Activated T-helper 1 cell treated with anti-CD3 and anti-CD28 coated beads, Interleukin-12 subunit alpha, Interleukin-12 subunit beta, Interleukin-2, Interleukin-4 antibody, amounts not matched to agents 30 ng/mL and 10 ng/mL and 1 ng/mL, durations not matched to agents 14 hours and 24 hours and 36 hours (primary cell): ENCODE results near the gene UNC5C. TPM values are rescaled to one million over a fixed set of nuclear protein-coding genes. Genes with fewer than 3 reads are reported as not detected.
"Not testable (repeated sequence)": the region's sequence is repeated elsewhere in the genome, so short reads cannot be mapped to it uniquely, and the experiment has no call there.

Source experiments
- DNase-seq: peaks from one replicate; pipeline ENCODE4 v3.0.0; 2021; ENCODE audit warnings: low spot score
- H3K27ac Mint-ChIP-seq: one replicate; pipeline ENCODE4 v1.8.0; 2021; ENCODE audit warnings: mild to moderate bottlenecking, mixed read lengths
- H3K27me3 Mint-ChIP-seq: one replicate; pipeline ENCODE4 v1.8.0; 2022; ENCODE audit warnings: mild to moderate bottlenecking, moderate library complexity, mixed read lengths; ENCODE audit not compliant: insufficient read depth
- H3K36me3 Mint-ChIP-seq: one replicate; pipeline ENCODE4 v1.8.0; 2021; ENCODE audit warnings: low read depth, mixed read lengths
- H3K4me1 Mint-ChIP-seq: one replicate; pipeline ENCODE4 v1.8.0; 2021; ENCODE audit warnings: low read depth, mixed read lengths
- H3K4me3 Mint-ChIP-seq: one replicate; pipeline ENCODE4 v1.8.0; 2021; ENCODE audit warnings: mild to moderate bottlenecking, moderate library complexity, mixed read lengths
- H3K9me3 Mint-ChIP-seq: one replicate; pipeline ENCODE4 v1.8.0; 2021; ENCODE audit warnings: mixed read lengths
- intact Hi-C: fragments of 100-400 bp; cut with micrococcal nuclease; formaldehyde crosslinking; loops from one replicate; pipeline ENCODE4 v1.15.1; 2024
- total RNA-seq: library from RNA; stranded (reverse); gene quantifications from 2 replicates; pipeline ENCODE4 v1.2.3, GENCODE V29; 2022

Gene UNC5C
- total RNA-seq, 1 donor from 2014 or later, result not detected

DNA sequence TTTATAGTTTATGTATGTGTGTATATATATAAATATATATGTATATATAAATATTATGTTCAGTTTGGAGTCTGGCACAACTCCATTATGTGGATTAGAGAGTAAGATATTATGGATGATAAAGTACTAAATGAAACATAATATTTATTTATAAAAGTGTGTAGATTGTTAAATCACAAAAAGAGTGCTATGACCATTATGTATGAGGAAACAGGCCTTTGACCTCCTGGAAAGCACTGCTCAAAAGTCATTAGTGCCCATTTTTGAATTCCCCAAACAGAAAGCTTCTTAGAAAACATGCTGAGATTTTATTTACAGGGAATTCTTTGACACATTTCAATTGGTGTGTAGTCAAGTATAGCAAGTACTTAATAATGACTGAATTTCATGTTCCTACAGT is 391.2 kb downstream of the UNC5C start:
- Mint-ChIP-seq H3K4me3 (no peak overlapping the region), H3K36me3 (no peaks in the 10 kb centered on the region), H3K27me3 (peaks cover 38% of the 10 kb centered on the region), H3K9me3 (no peaks in the 10 kb centered on the region), H3K4me1 (peaks cover 14% of the 10 kb centered on the region), H3K27ac (no peak overlapping the region)
- no peak for DNase-seq
- intact Hi-C loops, result loop anchor here (5.0 kb wide), 2 partner anchors 1195 to 1995 kb away; no protein-coding TSS in a partner anchor

DNA sequence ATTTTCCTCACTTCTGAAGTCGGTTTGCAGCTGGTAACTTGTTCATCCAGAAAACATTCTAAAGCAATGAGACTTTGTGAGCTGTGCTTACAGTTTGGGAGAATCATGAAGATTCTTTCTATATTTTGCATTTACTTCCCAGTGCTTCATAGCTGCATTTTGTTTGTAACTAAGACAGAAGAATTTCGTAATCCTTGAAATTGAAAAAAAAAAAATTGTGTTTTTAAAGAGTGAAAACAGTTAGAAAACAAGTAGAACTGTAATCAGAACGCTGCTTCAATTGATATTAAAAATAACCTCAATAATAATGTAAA is 392.4 kb downstream of the UNC5C start:
- Mint-ChIP-seq H3K27ac (no peak overlapping the region), H3K4me1 (peaks cover 14% of the 10 kb centered on the region), H3K9me3 (no peaks in the 10 kb centered on the region), H3K4me3 (no peak overlapping the region), H3K36me3 (no peaks in the 10 kb centered on the region), H3K27me3 (peaks cover 32% of the 10 kb centered on the region)
- intact Hi-C loops, result loop anchor here (5.0 kb wide), 2 partner anchors 1196 to 1996 kb away; no protein-coding TSS in a partner anchor
- DNase-seq, result no peak

DNA sequence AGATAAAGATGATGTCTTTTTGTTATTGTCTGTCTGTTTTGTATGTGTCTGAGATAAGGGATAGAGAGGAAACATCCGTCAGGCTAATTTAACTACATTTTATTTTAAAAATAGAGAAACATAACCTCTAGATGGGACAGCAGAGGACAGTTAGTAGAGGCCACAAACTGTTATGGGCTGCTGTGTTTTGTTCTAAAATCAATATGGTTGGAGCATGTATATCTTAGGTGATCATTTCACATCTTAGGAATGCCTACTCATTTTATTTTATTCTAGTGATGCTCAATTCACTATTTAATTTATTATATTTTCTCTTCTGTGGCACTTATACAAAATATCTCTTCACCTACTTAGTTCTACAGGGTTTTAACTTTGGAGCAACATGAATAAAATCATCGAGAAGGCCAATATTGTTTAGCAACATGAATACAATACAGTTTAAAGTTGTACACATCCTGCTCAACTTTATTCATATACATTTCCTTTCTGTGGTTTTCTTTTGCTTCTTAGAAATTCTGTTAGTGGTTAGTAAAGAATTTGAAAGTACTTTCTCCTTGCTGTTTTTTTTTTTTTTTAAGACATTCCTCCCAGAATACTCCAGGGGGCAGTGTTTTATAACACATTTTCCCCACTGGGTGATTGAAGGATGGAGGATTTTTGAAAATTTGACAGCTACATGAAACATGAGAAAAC is 392.9 kb downstream of the UNC5C start:
- Mint-ChIP-seq H3K27ac (peak overlapping the region; percentile 77), H3K4me3 (peak overlapping the region; percentile 55), H3K9me3 (no peaks in the 10 kb centered on the region), H3K36me3 (no peaks in the 10 kb centered on the region), H3K27me3 (peaks cover 29% of the 10 kb centered on the region), H3K4me1 (peaks cover 14% of the 10 kb centered on the region)
- intact Hi-C loops, result loop anchor here (5.0 kb wide), 2 partner anchors 1196 to 1996 kb away; no protein-coding TSS in a partner anchor
- no peak for DNase-seq

DNA sequence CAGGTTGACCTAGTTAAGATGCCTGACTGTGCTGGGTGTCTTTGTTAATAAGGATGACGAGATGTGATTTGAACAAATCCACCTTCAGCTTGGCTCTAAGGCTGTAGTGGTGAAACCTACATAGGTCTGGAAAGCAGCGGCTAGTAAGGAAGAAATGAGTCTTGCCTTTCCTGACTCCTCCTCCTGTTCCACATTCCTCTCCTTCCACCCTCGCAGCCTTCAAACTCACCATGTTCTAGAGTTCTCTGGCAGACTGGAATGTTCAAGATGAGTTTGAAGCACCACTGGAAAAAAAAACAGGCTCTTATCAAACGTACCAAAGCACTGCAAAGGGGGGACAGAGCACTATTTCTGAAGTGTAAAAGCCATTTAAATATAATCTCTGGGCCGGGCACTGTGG is 395.6 kb downstream of the UNC5C start:
- no peak overlapping the region for H3K27ac Mint-ChIP-seq
- intact Hi-C loops, result no loop called here
- peaks cover 22% of the 10 kb centered on the region for H3K27me3 Mint-ChIP-seq

GRCh38 chr4:95151255-95151654 is 397.5 kb downstream of the UNC5C start:
- intact Hi-C loops, result no loop called here
- no peaks in the 10 kb centered on the region for H3K9me3 Mint-ChIP-seq
- H3K27me3 Mint-ChIP-seq, result peaks cover 20% of the 10 kb centered on the region
- H3K27ac Mint-ChIP-seq, result no peak overlapping the region
- DNase-seq, result no peak
- H3K4me3 Mint-ChIP-seq, result no peak overlapping the region
- no peaks in the 10 kb centered on the region for H3K36me3 Mint-ChIP-seq
- peaks cover 13% of the 10 kb centered on the region for H3K4me1 Mint-ChIP-seq

More for the DNA sequence above, 395.6 kb downstream of the UNC5C start:
- no peak overlapping the region for H3K4me3 Mint-ChIP-seq
- no peaks in the 10 kb centered on the region for H3K9me3 Mint-ChIP-seq
- no peaks in the 10 kb centered on the region for H3K36me3 Mint-ChIP-seq
- DNase-seq, result no peak
- H3K4me1 Mint-ChIP-seq, result peaks cover 14% of the 10 kb centered on the region

- Mint-ChIP-seq H3K27ac (no peak overlapping the region), H3K4me3 (no peak overlapping the region), H3K27me3 (peaks cover 22% of the 10 kb centered on the region), H3K9me3 (no peaks in the 10 kb centered on the region), H3K4me1 (no peaks in the 10 kb centered on the region), H3K36me3 (no peaks in the 10 kb centered on the region)
- intact Hi-C loops, result no loop called here
- DNase-seq, result no peak
These were observed 405.8 kb downstream of the UNC5C start for GRCh38 chr4:95142932-95143331.

DNA sequence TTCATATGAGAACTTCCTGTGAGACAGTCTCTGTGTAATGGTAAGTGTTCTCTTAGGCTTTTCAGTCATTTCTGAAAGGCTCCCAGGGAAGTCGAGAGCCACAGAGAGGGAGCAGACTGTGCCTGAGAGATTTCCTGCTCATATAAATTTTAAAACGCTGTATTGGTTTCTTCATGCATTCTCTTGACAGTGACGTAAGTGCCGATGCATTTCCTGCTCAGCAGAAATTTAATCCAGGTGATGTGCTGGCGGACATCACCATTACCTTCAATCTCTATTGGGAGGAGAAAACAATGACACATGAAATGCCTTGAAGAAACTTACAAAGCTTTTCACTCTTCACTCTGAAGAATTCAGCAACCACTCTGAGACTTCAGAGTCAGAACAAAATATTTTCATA is 407.4 kb downstream of the UNC5C start:
- no peaks in the 10 kb centered on the region for H3K4me1 Mint-ChIP-seq
- no peak for DNase-seq
- peaks cover 22% of the 10 kb centered on the region for H3K27me3 Mint-ChIP-seq
- no peak overlapping the region for H3K27ac Mint-ChIP-seq
- H3K4me3 Mint-ChIP-seq, result no peak overlapping the region
- no peaks in the 10 kb centered on the region for H3K36me3 Mint-ChIP-seq
- intact Hi-C loops, result no loop called here
- no peaks in the 10 kb centered on the region for H3K9me3 Mint-ChIP-seq

- H3K9me3 Mint-ChIP-seq, intact Hi-C loops, H3K36me3 Mint-ChIP-seq, H3K4me3 Mint-ChIP-seq, H3K4me1 Mint-ChIP-seq, H3K27ac Mint-ChIP-seq, DNase-seq: not testable (repeated sequence)
- H3K27me3 Mint-ChIP-seq, result peaks cover 15% of the 10 kb centered on the region
These were observed 409.3 kb downstream of the UNC5C start for GRCh38 chr4:95139424-95139823.

DNA sequence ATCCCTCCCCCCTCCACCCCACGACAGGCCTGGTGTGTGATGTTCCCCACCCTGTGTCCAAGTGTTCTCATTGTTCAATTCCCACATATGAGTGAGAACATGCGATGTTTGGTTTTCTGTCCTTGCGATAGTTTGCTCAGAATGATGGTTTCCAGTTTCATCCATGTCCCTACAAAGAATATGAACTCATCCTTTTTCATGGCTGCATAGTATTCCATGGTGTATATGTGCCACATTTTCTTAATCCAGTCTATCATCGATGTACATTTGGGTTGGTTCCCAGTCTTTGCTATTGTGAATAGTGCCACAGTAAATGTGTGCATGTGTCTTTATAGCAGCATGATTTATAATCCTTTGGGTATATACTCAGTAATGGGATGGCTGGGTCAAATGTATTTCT is 414.8 kb downstream of the UNC5C start:
- H3K9me3 Mint-ChIP-seq, intact Hi-C loops, H3K4me3 Mint-ChIP-seq, H3K27me3 Mint-ChIP-seq, H3K27ac Mint-ChIP-seq, H3K4me1 Mint-ChIP-seq, DNase-seq, H3K36me3 Mint-ChIP-seq: not testable (repeated sequence)

GRCh38 chr4:95129821-95130311 is 418.9 kb downstream of the UNC5C start:
- Mint-ChIP-seq H3K27ac (no peak overlapping the region), H3K27me3 (peaks cover 11% of the 10 kb centered on the region), H3K4me3 (no peak overlapping the region), H3K36me3 (no peaks in the 10 kb centered on the region), H3K4me1 (peaks cover 6% of the 10 kb centered on the region), H3K9me3 (no peaks in the 10 kb centered on the region)
- intact Hi-C loops, result no loop called here
- DNase-seq, result no peak

DNA sequence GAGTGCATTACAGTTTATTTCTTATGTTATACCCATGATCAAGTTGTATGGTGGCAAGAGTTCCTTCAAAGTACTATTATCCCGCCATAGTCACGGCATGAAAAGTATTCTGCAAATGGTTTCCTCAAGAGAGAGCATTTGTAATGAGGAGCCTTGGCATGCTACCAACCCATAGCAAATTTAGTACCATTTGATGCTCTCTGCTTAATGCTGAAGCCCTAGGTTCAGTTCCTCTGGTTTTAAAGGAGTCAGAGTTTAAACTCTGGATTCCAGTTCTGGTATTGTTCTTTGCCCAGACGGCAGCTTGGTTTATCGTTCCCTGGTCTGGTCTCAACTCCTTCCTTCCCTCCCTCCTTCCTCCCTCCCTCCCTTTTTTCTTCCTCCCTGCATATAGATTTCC is 419.7 kb downstream of the UNC5C start:
- no peaks in the 10 kb centered on the region for H3K9me3 Mint-ChIP-seq
- intact Hi-C loops, result no loop called here
- no peak overlapping the region for H3K27ac Mint-ChIP-seq

GRCh38 chr4:95124906-95125504 is 423.8 kb downstream of the UNC5C start:
- Mint-ChIP-seq H3K36me3 (no peaks in the 10 kb centered on the region), H3K9me3 (no peaks in the 10 kb centered on the region), H3K27ac (no peak overlapping the region), H3K4me1 (peaks cover 6% of the 10 kb centered on the region), H3K27me3 (peaks cover 5% of the 10 kb centered on the region), H3K4me3 (no peak overlapping the region)
- DNase-seq, result no peak
- intact Hi-C loops, result loop anchor here (2.0 kb wide), 1 partner anchor 504 kb away; no protein-coding TSS in a partner anchor

More for the DNA sequence above, 419.7 kb downstream of the UNC5C start:
- peaks cover 6% of the 10 kb centered on the region for H3K4me1 Mint-ChIP-seq
- no peak overlapping the region for H3K4me3 Mint-ChIP-seq
- no peak for DNase-seq
- H3K36me3 Mint-ChIP-seq, result no peaks in the 10 kb centered on the region
- peaks cover 11% of the 10 kb centered on the region for H3K27me3 Mint-ChIP-seq

DNA sequence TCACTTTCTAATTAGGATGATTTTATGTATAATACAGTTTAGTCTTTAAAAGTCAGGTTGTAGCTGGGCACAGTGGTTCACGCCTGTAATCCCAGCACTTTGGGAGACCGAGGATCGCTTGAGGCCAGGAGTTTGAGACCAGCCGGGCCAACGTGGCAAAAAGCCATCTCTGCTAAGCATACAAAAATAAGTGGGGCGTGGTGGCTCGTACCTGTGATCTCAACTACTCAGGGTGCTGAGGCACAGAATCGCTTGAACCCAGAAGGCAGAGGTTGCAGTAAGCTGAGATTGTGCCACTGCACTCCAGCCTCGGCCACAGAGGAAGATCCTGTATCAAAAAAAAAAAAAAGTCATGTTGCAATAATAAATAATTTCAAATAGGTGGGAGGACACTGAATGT is 426.8 kb downstream of the UNC5C start:
- no peak overlapping the region for H3K27ac Mint-ChIP-seq
- no peak for DNase-seq
- H3K27me3 Mint-ChIP-seq, result no peaks in the 10 kb centered on the region
- H3K9me3 Mint-ChIP-seq, result no peaks in the 10 kb centered on the region
- intact Hi-C loops, result no loop called here
- H3K4me1 Mint-ChIP-seq, result no peaks in the 10 kb centered on the region
- H3K36me3 Mint-ChIP-seq, result no peaks in the 10 kb centered on the region
- no peak overlapping the region for H3K4me3 Mint-ChIP-seq
